Neural crest cell (in vitro differentiated cells): Measurements from ENCODE around the gene STAC2. TPM values are rescaled to one million over a fixed set of nuclear protein-coding genes. Genes with fewer than 3 reads are reported as not detected.

Source experiments
- DNase-seq: peaks from one replicate; pipeline ENCODE4 v3.0.0; 2021; ENCODE audit warnings: low read depth, mixed read lengths, low spot score
- H3K27ac Mint-ChIP-seq: one replicate; pipeline ENCODE4 v1.8.0; 2021; ENCODE audit warnings: mild to moderate bottlenecking, mixed read lengths; ENCODE audit not compliant: unreplicated experiment
- H3K27me3 Mint-ChIP-seq: 2 replicates; pipeline ENCODE4 v1.8.0; 2021; ENCODE audit warnings: low read depth, mild to moderate bottlenecking, mixed read lengths
- H3K36me3 Mint-ChIP-seq: 2 replicates; pipeline ENCODE4 v1.8.0; 2021; ENCODE audit warnings: low read depth, mild to moderate bottlenecking, mixed read lengths
- H3K4me1 Mint-ChIP-seq: 2 replicates; pipeline ENCODE4 v1.8.0; 2021; ENCODE audit warnings: mixed read lengths
- H3K4me3 Mint-ChIP-seq: one replicate; pipeline ENCODE4 v1.8.0; 2021; ENCODE audit warnings: mild to moderate bottlenecking, mixed read lengths
- H3K9me3 Mint-ChIP-seq: 2 replicates; pipeline ENCODE4 v1.8.0; 2021; ENCODE audit warnings: mixed read lengths
- total RNA-seq: library from RNA; stranded (reverse); gene quantifications from 2 replicates; pipeline ENCODE4 v1.2.1, GENCODE V29; 2021
- TF ChIP-seq, protein P1 (sequence below): fragments of 200-600 bp; sonication (generic); conservative IDR thresholded peaks from 2 replicates; pipeline ENCODE4 v1.5.0; 2021; ENCODE audit warnings: antibody characterized with exemption, mild to moderate bottlenecking

The STAC2 gene
- total RNA-seq, 1 donor from 2014 or later: 1.0 TPM

- H3K27me3 Mint-ChIP-seq: peaks cover 9% of the 10 kb centered on the region
- H3K27ac Mint-ChIP-seq: no peak overlapping the region
These were observed 18.4 kb upstream of the STAC2 start for GRCh38 chr17:39244016-39244599.

DNA sequence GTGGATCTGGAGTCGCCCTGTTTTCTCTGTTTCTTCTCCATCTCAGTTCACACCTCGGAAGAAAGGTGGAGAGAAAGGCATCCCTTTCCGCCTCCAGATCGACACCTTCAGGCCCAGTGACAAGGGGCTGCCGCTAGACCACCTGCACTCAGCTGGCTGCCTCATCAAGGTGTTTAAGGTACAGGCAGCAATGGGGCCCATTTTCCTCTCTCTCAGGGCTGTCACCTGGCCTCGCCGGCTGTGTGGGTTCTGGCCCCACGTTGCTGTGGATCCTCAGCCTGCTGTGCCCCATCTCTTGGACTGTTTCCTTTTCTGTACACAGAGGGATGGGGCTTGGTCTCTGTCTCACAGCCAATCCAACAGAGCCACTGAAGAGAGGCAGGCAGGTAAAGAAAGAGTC is 17.4 kb upstream of the STAC2 start:
- Mint-ChIP-seq H3K9me3 (no peaks in the 10 kb centered on the region), H3K27ac (no peak overlapping the region), H3K4me3 (no peak overlapping the region), H3K27me3 (peaks cover 12% of the 10 kb centered on the region), H3K4me1 (peaks cover 5% of the 10 kb centered on the region), H3K36me3 (no peaks in the 10 kb centered on the region)
- TF ChIP-seq, protein P1, sequence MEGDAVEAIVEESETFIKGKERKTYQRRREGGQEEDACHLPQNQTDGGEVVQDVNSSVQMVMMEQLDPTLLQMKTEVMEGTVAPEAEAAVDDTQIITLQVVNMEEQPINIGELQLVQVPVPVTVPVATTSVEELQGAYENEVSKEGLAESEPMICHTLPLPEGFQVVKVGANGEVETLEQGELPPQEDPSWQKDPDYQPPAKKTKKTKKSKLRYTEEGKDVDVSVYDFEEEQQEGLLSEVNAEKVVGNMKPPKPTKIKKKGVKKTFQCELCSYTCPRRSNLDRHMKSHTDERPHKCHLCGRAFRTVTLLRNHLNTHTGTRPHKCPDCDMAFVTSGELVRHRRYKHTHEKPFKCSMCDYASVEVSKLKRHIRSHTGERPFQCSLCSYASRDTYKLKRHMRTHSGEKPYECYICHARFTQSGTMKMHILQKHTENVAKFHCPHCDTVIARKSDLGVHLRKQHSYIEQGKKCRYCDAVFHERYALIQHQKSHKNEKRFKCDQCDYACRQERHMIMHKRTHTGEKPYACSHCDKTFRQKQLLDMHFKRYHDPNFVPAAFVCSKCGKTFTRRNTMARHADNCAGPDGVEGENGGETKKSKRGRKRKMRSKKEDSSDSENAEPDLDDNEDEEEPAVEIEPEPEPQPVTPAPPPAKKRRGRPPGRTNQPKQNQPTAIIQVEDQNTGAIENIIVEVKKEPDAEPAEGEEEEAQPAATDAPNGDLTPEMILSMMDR: no peak
- no peak for DNase-seq

More at GRCh38 chr17:39244016-39244599, 18.4 kb upstream of the STAC2 start:
- Mint-ChIP-seq H3K4me1 (peaks cover 5% of the 10 kb centered on the region), H3K9me3 (no peaks in the 10 kb centered on the region), H3K4me3 (no peak overlapping the region), H3K36me3 (no peaks in the 10 kb centered on the region)
- no peak for DNase-seq
- TF ChIP-seq, protein P1: no peak

- Mint-ChIP-seq H3K4me1 (peaks cover 5% of the 10 kb centered on the region), H3K27ac (no peak overlapping the region), H3K27me3 (peaks cover 14% of the 10 kb centered on the region), H3K4me3 (no peak overlapping the region), H3K9me3 (no peaks in the 10 kb centered on the region), H3K36me3 (no peaks in the 10 kb centered on the region)
- TF ChIP-seq, protein P1: no peak
- no peak for DNase-seq
These were observed 14.9 kb upstream of the STAC2 start for GRCh38 chr17:39240631-39241030.

DNA sequence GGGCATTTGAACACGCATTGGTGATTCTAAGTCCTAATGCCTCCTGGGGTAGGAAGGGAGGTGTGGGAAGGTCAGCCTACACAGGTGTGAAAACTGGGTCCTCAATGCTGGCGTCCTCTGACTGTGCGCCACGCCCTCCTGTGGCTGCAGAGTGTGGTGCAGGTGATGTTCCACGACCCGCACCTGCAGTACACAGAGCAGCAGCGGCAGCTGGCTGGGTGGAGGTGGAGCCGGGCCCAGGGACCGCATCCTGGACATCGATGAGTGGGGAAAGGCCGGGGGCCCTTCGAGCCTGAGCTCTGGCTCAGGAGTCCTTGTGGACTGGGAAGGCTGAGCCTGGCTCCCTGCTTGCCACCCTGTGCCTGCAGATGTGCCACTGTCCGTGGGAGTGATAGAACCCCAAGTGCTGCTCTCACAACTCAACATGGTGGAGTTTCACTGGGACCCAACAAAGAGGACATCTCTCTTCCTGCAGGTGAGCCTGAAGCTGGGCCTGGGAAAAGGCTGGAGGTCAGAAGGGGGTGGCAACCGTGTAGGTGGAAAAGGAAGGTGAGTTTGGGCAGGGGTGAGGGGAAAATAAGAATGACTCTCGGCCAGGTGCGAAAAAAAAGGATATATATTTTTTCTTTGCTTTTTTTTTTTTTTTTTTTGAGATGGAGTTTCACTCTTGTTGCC is 14.0 kb upstream of the STAC2 start:
- TF ChIP-seq, protein P1: peak; percentile 68
- H3K9me3 Mint-ChIP-seq: no peaks in the 10 kb centered on the region
- no peak for DNase-seq
- H3K36me3 Mint-ChIP-seq: no peaks in the 10 kb centered on the region
- peaks cover 3% of the 10 kb centered on the region for H3K4me1 Mint-ChIP-seq
- peaks cover 16% of the 10 kb centered on the region for H3K27me3 Mint-ChIP-seq
- H3K27ac Mint-ChIP-seq: no peak overlapping the region
- no peak overlapping the region for H3K4me3 Mint-ChIP-seq

DNA sequence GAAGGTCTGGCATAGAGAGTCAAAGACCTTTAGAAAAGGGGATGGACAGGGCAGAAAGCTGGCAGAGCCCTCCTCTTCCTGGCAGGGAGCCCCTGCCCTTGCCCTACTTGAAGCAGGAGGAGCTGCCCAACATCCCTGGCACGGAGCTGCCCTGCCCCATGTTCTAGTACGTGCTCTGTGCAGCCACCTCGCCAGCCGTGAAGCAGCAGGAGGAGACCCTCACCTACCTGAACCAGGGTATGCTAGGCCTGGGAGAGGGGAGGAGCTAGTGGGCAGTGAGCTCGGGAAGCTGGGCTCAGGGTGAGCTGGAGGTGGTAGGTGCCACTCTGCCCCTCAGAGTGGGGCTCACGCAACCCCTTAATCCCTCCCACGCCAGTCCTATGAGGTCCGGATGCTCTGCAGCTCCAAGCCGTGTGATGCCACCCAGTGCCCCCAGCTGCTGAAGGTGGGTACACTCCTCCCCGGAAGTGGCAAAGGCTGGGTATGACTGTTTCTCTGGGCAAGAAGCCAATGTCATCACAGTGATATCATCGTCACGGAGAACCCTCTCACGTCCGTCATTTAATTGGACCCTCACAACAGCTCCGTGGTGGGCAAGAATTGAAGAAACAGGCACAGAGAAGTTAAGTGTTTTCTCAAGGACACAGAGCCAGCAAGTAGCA is 12.7 kb upstream of the STAC2 start:
- TF ChIP-seq, protein P1: no peak
- no peak overlapping the region for H3K27ac Mint-ChIP-seq
- H3K4me3 Mint-ChIP-seq: no peak overlapping the region
- no peaks in the 10 kb centered on the region for H3K4me1 Mint-ChIP-seq
- H3K36me3 Mint-ChIP-seq: no peaks in the 10 kb centered on the region
- no peak for DNase-seq
- H3K9me3 Mint-ChIP-seq: no peaks in the 10 kb centered on the region
- peaks cover 16% of the 10 kb centered on the region for H3K27me3 Mint-ChIP-seq
